H1 (cell line): ENCODE results near the gene CHCHD3. TPM values are rescaled to one million over a fixed set of nuclear protein-coding genes. Genes with fewer than 3 reads are reported as not detected.
"Not testable (repeated sequence)": the region's sequence is repeated elsewhere in the genome, so short reads cannot be mapped to it uniquely, and the experiment has no call there.

Experiments
- CTCF ChIA-PET: fragments of 300-600 bp; sonication (Branson Sonifier 250); formaldehyde crosslinking; loops from one replicate; lab custom pipeline; 2021; ENCODE audit not compliant: partially characterized antibody; lab: Charles Lee
- POLR2A ChIA-PET: fragments of 300-600 bp; sonication (Branson Sonifier 250); formaldehyde crosslinking; loops from one replicate; lab custom pipeline; 2021; ENCODE audit warnings: inconsistent platforms; ENCODE audit not compliant: partially characterized antibody; lab: Charles Lee
- DNase-seq, 2 experiments: peaks; one replicate each; pipeline versions ENCODE4 v3.0.0 to v3.0.0-alpha.2; 2010 to 2022; ENCODE audit warnings: low spot score in 2 of 2, low read depth in 1 of 2, mixed read lengths in 1 of 2
- FAIRE-seq: peaks from 2 replicates; lab custom pipeline; 2011; peaks lifted over from hg19 to GRCh38; lab: Jason Lieb, UNC
- H2AFZ ChIP-seq: 2 replicates; pipeline ENCODE4 v1.8.1; 2012; ENCODE audit warnings: low read length, inconsistent platforms
- H2AK5ac ChIP-seq: 2 replicates; pipeline ENCODE4 v1.6.1; 2013; ENCODE audit warnings: low read depth, low read length
- H2BK120ac ChIP-seq: replicated peaks from 2 replicates; pipeline ENCODE3; 2013; ENCODE audit warnings: low read depth, low read length, inconsistent platforms
- H2BK12ac ChIP-seq: 2 replicates; pipeline ENCODE4 v1.6.1; 2013; ENCODE audit warnings: low read depth, low read length
- H2BK15ac ChIP-seq: 2 replicates; pipeline ENCODE4 v1.6.1; 2013; ENCODE audit warnings: low read length
- H2BK20ac ChIP-seq: 2 replicates; pipeline ENCODE4 v1.6.1; 2013; ENCODE audit warnings: low read length
- H2BK5ac ChIP-seq: 2 replicates; pipeline ENCODE4 v1.6.1; 2013; ENCODE audit warnings: low read depth, low read length
- H3K14ac ChIP-seq: 2 replicates; pipeline ENCODE4 v1.6.1; 2013; ENCODE audit warnings: inconsistent platforms; ENCODE audit not compliant: insufficient read length
- H3K18ac ChIP-seq: 2 replicates; pipeline ENCODE4 v1.6.1; 2013; ENCODE audit warnings: low read length; ENCODE audit errors: extremely low read depth
- H3K23ac ChIP-seq: 2 replicates; pipeline ENCODE4 v1.6.1; 2013; ENCODE audit warnings: inconsistent platforms; ENCODE audit not compliant: insufficient read length
- H3K23me2 ChIP-seq: 2 replicates; pipeline ENCODE4 v1.6.1; 2013; ENCODE audit warnings: low read depth, low read length
- H3K27ac ChIP-seq: 2 replicates; pipeline ENCODE4 v1.6.1; 2011; ENCODE audit warnings: low read depth, low read length, inconsistent platforms
- H3K27me3 ChIP-seq, 4 experiments: replicated peaks in 1 of 4; 1 replicate in 1 of 4; 2 replicates in 3 of 4; pipeline versions ENCODE4 v1.6.1 to v1.8.1; 2011 to 2013; ENCODE audit warnings: low read length in 3 of 4, mild to moderate bottlenecking in 3 of 4, inconsistent platforms in 2 of 4, mixed read lengths in 2 of 4, moderate library complexity in 1 of 4; ENCODE audit not compliant: control insufficient read depth in 3 of 4, insufficient read depth in 3 of 4; ENCODE audit errors: extremely low read depth in 1 of 4
- H3K36me3 ChIP-seq, 4 experiments: 2 replicates each; pipeline versions ENCODE4 v1.6.1 to v1.8.1; 2011 to 2013; ENCODE audit warnings: mild to moderate bottlenecking in 4 of 4, low read length in 3 of 4, moderate library complexity in 2 of 4, control low read depth in 1 of 4, inconsistent platforms in 1 of 4; ENCODE audit not compliant: insufficient read depth in 4 of 4, control insufficient read depth in 2 of 4
- H3K4ac ChIP-seq: replicated peaks from 2 replicates; pipeline ENCODE3; 2013; ENCODE audit warnings: low read length, low read depth, mixed read lengths, inconsistent platforms; ENCODE audit not compliant: insufficient read length
- H3K4me1 ChIP-seq, 4 experiments: replicated peaks in 1 of 4; 1 replicate in 1 of 4; 2 replicates in 3 of 4; pipeline versions ENCODE4 v1.6.1 to v1.8.1; 2011 to 2013; ENCODE audit warnings: low read length in 3 of 4, inconsistent platforms in 2 of 4, mixed read lengths in 1 of 4; ENCODE audit not compliant: insufficient read depth in 4 of 4, control insufficient read depth in 3 of 4
- H3K4me2 ChIP-seq, 2 experiments: 2 replicates each; pipeline versions ENCODE4 v1.6.1 to v1.8.1; 2011 to 2013; ENCODE audit warnings: low read depth in 2 of 2, low read length in 2 of 2, control low read depth in 1 of 2, inconsistent platforms in 1 of 2, mild to moderate bottlenecking in 1 of 2; ENCODE audit not compliant: insufficient read depth in 1 of 2
- H3K4me3 ChIP-seq, 4 experiments: fragments of 200-600, 300-600 bp in 1 of 4; sonication (generic), shearing (Covaris generic), sonication (Bioruptor Twin) in 1 of 4; 2 replicates each; pipeline versions ENCODE4 v1.5.1 to v1.8.1; 2011 to 2016; ENCODE audit warnings: low read length in 4 of 4, low read depth in 3 of 4, control low read depth in 2 of 4, inconsistent platforms in 2 of 4, mild to moderate bottlenecking in 2 of 4, mixed read lengths in 1 of 4, moderate library complexity in 1 of 4; ENCODE audit not compliant: insufficient read depth in 2 of 4; ENCODE audit errors: extremely low read depth in 1 of 4
- H3K56ac ChIP-seq: replicated peaks from 2 replicates; pipeline ENCODE3; 2013; ENCODE audit warnings: low read depth, mild to moderate bottlenecking, mixed read lengths, low read length, inconsistent platforms; ENCODE audit not compliant: insufficient read length
- H3K79me1 ChIP-seq: 2 replicates; pipeline ENCODE4 v1.6.1; 2013; ENCODE audit warnings: low read depth, low read length, control low read depth
- H3K79me2 ChIP-seq, 2 experiments: 2 replicates each; pipeline versions ENCODE4 v1.6.1 to v1.8.1; 2012 to 2013; ENCODE audit warnings: low read length in 2 of 2, mild to moderate bottlenecking in 2 of 2, inconsistent platforms in 1 of 2; ENCODE audit not compliant: insufficient read depth in 2 of 2, control insufficient read depth in 1 of 2
- H3K9ac ChIP-seq, 4 experiments: replicated peaks in 1 of 4; 1 replicate in 1 of 4; 2 replicates in 3 of 4; pipeline versions ENCODE4 v1.6.1 to v1.8.1; 2011 to 2013; ENCODE audit warnings: low read depth in 3 of 4, low read length in 3 of 4, control low read depth in 2 of 4, mild to moderate bottlenecking in 2 of 4, moderate library complexity in 2 of 4, inconsistent platforms in 1 of 4; ENCODE audit errors: extremely low read depth in 1 of 4
- H3K9me3 ChIP-seq, 2 experiments: 2 replicates each; pipeline versions ENCODE4 v1.6.1 to v1.8.1; 2012 to 2013; ENCODE audit warnings: mild to moderate bottlenecking in 2 of 2, moderate library complexity in 2 of 2, control low read depth in 1 of 2, inconsistent platforms in 1 of 2, low read depth in 1 of 2, low read length in 1 of 2, mixed read lengths in 1 of 2; ENCODE audit not compliant: insufficient read depth in 2 of 2
- H4K20me1 ChIP-seq, 2 experiments: replicated peaks in 1 of 2; 2 replicates each; pipeline versions ENCODE3 to v1.8.1; 2011 to 2013; ENCODE audit warnings: inconsistent platforms in 2 of 2, low read length in 2 of 2, mild to moderate bottlenecking in 1 of 2; ENCODE audit not compliant: insufficient read depth in 2 of 2, control insufficient read depth in 1 of 2
- H4K5ac ChIP-seq: 2 replicates; pipeline ENCODE4 v1.6.1; 2013; ENCODE audit warnings: low read length, low read depth, mixed read lengths, inconsistent platforms; ENCODE audit not compliant: insufficient read length
- H4K8ac ChIP-seq: 2 replicates; pipeline ENCODE4 v1.8.0; 2013; ENCODE audit warnings: mild to moderate bottlenecking, moderate library complexity, low read length, inconsistent platforms; ENCODE audit not compliant: insufficient read depth; ENCODE audit errors: extremely low read depth
- H4K91ac ChIP-seq: replicated peaks from 2 replicates; pipeline ENCODE3; 2013; ENCODE audit warnings: low read length, mixed read lengths, inconsistent platforms; ENCODE audit not compliant: insufficient read length
- WGBS, 2 experiments: shearing (Covaris generic) in 1 of 2; methylation state at CpG; one replicate each; pipeline versions ENCODE4 v1.1.6 to v1.1.7; 2013 to 2015; ENCODE audit warnings: low lambda C conversion rate in 2 of 2, mixed read lengths in 2 of 2, inconsistent platforms in 1 of 2, low coverage in 1 of 2, missing lambda C conversion rate in 1 of 2; ENCODE audit not compliant: insufficient replicate concordance in 2 of 2, insufficient coverage in 1 of 2, insufficient read length in 1 of 2; ENCODE audit errors: extremely low coverage in 1 of 2, missing lambda C conversion rate in 1 of 2; 5-methylcytosine and 5-hydroxymethylcytosine counted together
- polyA plus RNA-seq, 7 experiments: library from polyadenylated mRNA; depleted of rRNA in 3 of 7; stranded (reverse) in 5 of 7; unstranded in 2 of 7; fragments of >200 nt in 5 of 7; fragments of 200-250 nt in 2 of 7; gene quantifications; 1 replicate in 5 of 7; 2 replicates in 1 of 7; 4 replicates in 1 of 7; pipeline versions ENCODE4 v1.2.1 to v1.2.3, GENCODE V29; 2011 to 2013; ENCODE audit warnings: missing spikeins in 2 of 7, mixed read lengths in 2 of 7
- total RNA-seq: library from RNA; stranded (reverse); fragmentation: NEBNext Ultra II Directional; extraction: Animal tissue kit (Norgen Biotek cat#: 25700); gene quantifications from 2 replicates; pipeline ENCODE4 v1.2.1, GENCODE V29; 2021

CHCHD3 gene
- total and polyA plus RNA-seq, 2 of the 8 experiments (the other 6 are each of a cell fraction or from before 2014, with no cell fraction given): 42.9 to 137 TPM

- 79% methylated on average over 5 of the region's 5 CpGs; no CpG with 5 or more reads in 1 of the 2 experiments for WGBS, 2 experiments
- not testable (repeated sequence) for FAIRE-seq, H3K23me2 ChIP-seq
Measured at GRCh38 chr7:132929944-132930343, 151.9 kb downstream of the CHCHD3 start.

More at GRCh38 chr7:132929944-132930343, 151.9 kb downstream of the CHCHD3 start:
- not testable (repeated sequence) for H3K4me2 ChIP-seq, H3K4me1 ChIP-seq, H3K36me3 ChIP-seq, H3K23ac ChIP-seq, H3K9me3 ChIP-seq, H4K91ac ChIP-seq, H3K79me2 ChIP-seq, DNase-seq, H2AFZ ChIP-seq, H3K27ac ChIP-seq, H2BK20ac ChIP-seq, H4K5ac ChIP-seq, H2BK120ac ChIP-seq, H2BK5ac ChIP-seq, H3K4me3 ChIP-seq, H2BK15ac ChIP-seq, H3K18ac ChIP-seq, H4K20me1 ChIP-seq, H3K9ac ChIP-seq, H3K4ac ChIP-seq, H2AK5ac ChIP-seq, H3K79me1 ChIP-seq, H3K56ac ChIP-seq, H4K8ac ChIP-seq, H3K27me3 ChIP-seq, H2BK12ac ChIP-seq, H3K14ac ChIP-seq
- ChIA-PET POLR2A (interaction anchor here (0.6 kb wide), 1 partner anchor 316 kb away, joined by 3 read pairs; no protein-coding TSS in a partner anchor), CTCF (interaction anchor here (0.6 to 1.4 kb wide), 8 partner anchors 35 to 220 kb away, joined by 3 to 5 read pairs (median 3); no protein-coding TSS in a partner anchor)
